SK-N-SH (cell line): Measurements from ENCODE around the gene CD300A. TPM values are rescaled to one million over a fixed set of nuclear protein-coding genes. Genes with fewer than 3 reads are reported as not detected.

ENCODE experiments used
- CTCF ChIA-PET: fragments of 300-600, 350-600 bp; formaldehyde crosslinking; extraction: SDS; loops from one replicate; lab custom pipeline; 2021; lab: Yijun Ruan, JAX
- POLR2A ChIA-PET: fragments of 350-600 bp; sonication (Branson Sonifier 250); formaldehyde crosslinking; extraction: SDS; loops from one replicate; lab custom pipeline; 2020; ENCODE audit warnings: antibody characterized with exemption, inconsistent platforms; lab: Yijun Ruan, JAX
- DNase-seq: peaks from one replicate; pipeline ENCODE4 v3.0.0; 2012
- H2AFZ ChIP-seq: fragments of 200-600 bp; sonication (generic); 2 replicates; pipeline ENCODE4 v1.8.1; 2016; ENCODE audit warnings: antibody characterized with exemption, mild to moderate bottlenecking, low read depth
- H3F3A ChIP-seq: fragments of 200-600 bp; sonication (generic); replicated peaks from 2 replicates; pipeline ENCODE3; 2016; ENCODE audit warnings: antibody characterized with exemption, mild to moderate bottlenecking; ENCODE audit not compliant: insufficient read depth
- H3K27ac ChIP-seq, 2 experiments: fragments of 200-500 bp in 1 of 2; fragments of 200-600 bp in 1 of 2; sonication (Bioruptor generic) in 1 of 2; sonication (generic), shearing (Covaris generic) in 1 of 2; 2 replicates each; pipeline versions ENCODE4 v1.5.1 to v1.6.1; 2014 to 2016; ENCODE audit warnings: low read depth in 2 of 2, inconsistent platforms in 1 of 2, low read length in 1 of 2, mild to moderate bottlenecking in 1 of 2, mixed read lengths in 1 of 2
- H3K27me3 ChIP-seq: fragments of 200-600 bp; sonication (generic), shearing (Covaris generic); 2 replicates; pipeline ENCODE4 v1.6.1; 2016; ENCODE audit warnings: mixed run types; ENCODE audit not compliant: insufficient read depth
- H3K36me3 ChIP-seq, 2 experiments: fragments of 200-500 bp in 1 of 2; fragments of 200-600 bp in 1 of 2; sonication (Bioruptor generic) in 1 of 2; sonication (generic) in 1 of 2; replicated peaks in 1 of 2; 2 replicates each; pipeline versions ENCODE3 to v1.5.1; 2014 to 2016; ENCODE audit warnings: low read length in 1 of 2, mild to moderate bottlenecking in 1 of 2; ENCODE audit not compliant: insufficient read depth in 2 of 2, control insufficient read depth in 1 of 2
- H3K4me1 ChIP-seq, 2 experiments: fragments of 200-500 bp in 1 of 2; fragments of 200-600 bp in 1 of 2; sonication (Bioruptor generic) in 1 of 2; sonication (generic), shearing (Covaris generic) in 1 of 2; 2 replicates each; pipeline versions ENCODE4 v1.5.1 to v1.6.1; 2014 to 2016; ENCODE audit warnings: low read depth in 1 of 2, low read length in 1 of 2, mixed run types in 1 of 2; ENCODE audit not compliant: insufficient read depth in 2 of 2, control insufficient read depth in 1 of 2
- H3K4me2 ChIP-seq: fragments of 200-600 bp; sonication (generic), shearing (Covaris generic); 2 replicates; pipeline ENCODE4 v1.6.1; 2017; ENCODE audit warnings: mixed run types
- H3K4me3 ChIP-seq, 2 experiments: fragments of 200-500 bp in 1 of 2; fragments of 200-600 bp in 1 of 2; sonication (Bioruptor generic) in 1 of 2; sonication (generic), shearing (Covaris generic) in 1 of 2; 2 replicates each; pipeline versions ENCODE4 v1.5.1 to v1.8.1; 2014 to 2016; ENCODE audit warnings: low read depth in 2 of 2, inconsistent platforms in 1 of 2, low read length in 1 of 2, mild to moderate bottlenecking in 1 of 2, mixed read lengths in 1 of 2, moderate library complexity in 1 of 2
- H3K79me2 ChIP-seq: fragments of 200-600 bp; sonication (generic); 2 replicates; pipeline ENCODE4 v1.8.1; 2017; ENCODE audit warnings: mild to moderate bottlenecking; ENCODE audit not compliant: insufficient read depth
- H3K9ac ChIP-seq: fragments of 200-600 bp; sonication (generic); 2 replicates; pipeline ENCODE4 v1.6.1; 2017; ENCODE audit warnings: mixed run types
- H3K9me2 ChIP-seq: fragments of 200-600 bp; sonication (generic); 2 replicates; pipeline ENCODE4 v1.6.1; 2017; ENCODE audit warnings: mixed run types
- H3K9me3 ChIP-seq: fragments of 200-600 bp; sonication (generic); 2 replicates; pipeline ENCODE4 v1.6.1; 2017; ENCODE audit warnings: mixed run types, mild to moderate bottlenecking, moderate library complexity
- H4K20me1 ChIP-seq: fragments of 200-600 bp; sonication (generic); 2 replicates; pipeline ENCODE4 v1.6.1; 2017; ENCODE audit warnings: mild to moderate bottlenecking, mixed run types; ENCODE audit not compliant: insufficient read depth
- ELF1 ChIP-seq: IDR thresholded peaks from 2 replicates; pipeline ENCODE4 v1.4.0; 2012
- EZH2phosphoT487 ChIP-seq: fragments of 200-600 bp; sonication (generic); IDR thresholded peaks from 2 replicates; pipeline ENCODE4 v1.6.1; 2017; ENCODE audit warnings: low read depth, mixed run types, mild to moderate bottlenecking, antibody characterized with exemption, moderate library complexity, borderline replicate concordance
- FOSL2 ChIP-seq: IDR thresholded peaks from 2 replicates; pipeline ENCODE4 v1.4.0; 2012; ENCODE audit warnings: low read depth, mild to moderate bottlenecking, moderate library complexity, borderline replicate concordance
- IRF3 ChIP-seq: fragments of 150-350 bp; IDR thresholded peaks from 2 replicates; pipeline ENCODE4 v1.6.1; 2016; ENCODE audit warnings: mild to moderate bottlenecking, low read depth, low read length
- JUND ChIP-seq: IDR thresholded peaks from 2 replicates; pipeline ENCODE4 v1.4.0; 2012
- RAD21 ChIP-seq: IDR thresholded peaks from 2 replicates; pipeline ENCODE4 v1.6.1; 2012; ENCODE audit warnings: mild to moderate bottlenecking, low read length
- RXRA ChIP-seq: IDR thresholded peaks from 2 replicates; pipeline ENCODE4 v1.4.0; 2012; ENCODE audit warnings: low read depth, mild to moderate bottlenecking, borderline replicate concordance
- TEAD4 ChIP-seq: IDR thresholded peaks from 2 replicates; pipeline ENCODE4 v1.4.0; 2012; ENCODE audit warnings: mild to moderate bottlenecking, borderline replicate concordance; ENCODE audit not compliant: insufficient read depth
- WGBS: methylation state at CpG from one replicate; pipeline ENCODE4 v1.1.6; 2017; ENCODE audit warnings: low lambda C conversion rate; 5-methylcytosine and 5-hydroxymethylcytosine counted together
- polyA plus RNA-seq, 3 experiments: library from polyadenylated mRNA; depleted of rRNA; stranded (reverse); fragments of >200 nt; gene quantifications; 2 replicates each; pipeline ENCODE4 v1.2.3, GENCODE V29; 2012
- TF ChIP-seq, protein P1 (sequence below): fragments of 200-600 bp; sonication (generic); IDR thresholded peaks from 2 replicates; pipeline ENCODE4 v1.6.1; 2017; ENCODE audit warnings: antibody characterized with exemption, mild to moderate bottlenecking, moderate library complexity

The CD300A gene
- polyA plus RNA-seq, 1 of the 3 experiments (the other 2 are of a cell fraction): not detected

DNA sequence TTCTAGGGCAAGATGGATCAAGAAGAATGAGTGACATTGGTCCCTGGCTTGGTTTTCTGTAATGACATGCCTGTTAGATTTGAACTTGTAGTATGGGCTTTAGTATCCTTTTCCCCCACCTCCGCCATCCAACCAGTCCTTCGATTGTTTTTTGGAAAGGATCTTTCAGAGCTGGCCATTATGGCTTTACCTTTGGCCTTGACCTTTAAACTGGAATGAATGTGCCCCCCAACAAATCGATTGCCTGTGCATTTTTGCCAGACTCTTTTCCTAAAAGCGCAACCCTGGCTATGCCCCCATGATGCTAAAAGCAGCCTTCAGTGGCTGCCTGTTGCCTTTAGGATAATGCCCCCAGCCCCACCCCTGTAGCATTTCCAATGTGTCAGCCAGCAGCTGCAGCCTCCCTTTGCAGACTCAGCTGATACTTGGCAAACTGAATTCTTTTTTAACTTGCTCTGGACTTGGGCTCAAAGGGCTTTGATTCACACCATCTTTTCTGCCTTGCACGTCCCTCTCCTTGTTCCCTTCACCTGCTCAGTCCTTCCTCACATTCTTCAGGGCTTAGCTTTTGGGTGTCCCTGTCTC, 30.6 kb upstream of the CD300A start:
- POLR2A ChIA-PET: no interaction called here
- 28% methylated on average over 5 of the region's 5 CpGs for WGBS

GRCh38 chr17:74437702-74438101, 28.7 kb upstream of the CD300A start:
- H3K79me2 ChIP-seq: no peaks in the 10 kb centered on the region
- no peak overlapping the region for H3K4me2 ChIP-seq
- no peaks in the 10 kb centered on the region for H4K20me1 ChIP-seq
- TF ChIP-seq JUND (no peak), RAD21 (peak; percentile 55)
- TF ChIP-seq, protein P1, sequence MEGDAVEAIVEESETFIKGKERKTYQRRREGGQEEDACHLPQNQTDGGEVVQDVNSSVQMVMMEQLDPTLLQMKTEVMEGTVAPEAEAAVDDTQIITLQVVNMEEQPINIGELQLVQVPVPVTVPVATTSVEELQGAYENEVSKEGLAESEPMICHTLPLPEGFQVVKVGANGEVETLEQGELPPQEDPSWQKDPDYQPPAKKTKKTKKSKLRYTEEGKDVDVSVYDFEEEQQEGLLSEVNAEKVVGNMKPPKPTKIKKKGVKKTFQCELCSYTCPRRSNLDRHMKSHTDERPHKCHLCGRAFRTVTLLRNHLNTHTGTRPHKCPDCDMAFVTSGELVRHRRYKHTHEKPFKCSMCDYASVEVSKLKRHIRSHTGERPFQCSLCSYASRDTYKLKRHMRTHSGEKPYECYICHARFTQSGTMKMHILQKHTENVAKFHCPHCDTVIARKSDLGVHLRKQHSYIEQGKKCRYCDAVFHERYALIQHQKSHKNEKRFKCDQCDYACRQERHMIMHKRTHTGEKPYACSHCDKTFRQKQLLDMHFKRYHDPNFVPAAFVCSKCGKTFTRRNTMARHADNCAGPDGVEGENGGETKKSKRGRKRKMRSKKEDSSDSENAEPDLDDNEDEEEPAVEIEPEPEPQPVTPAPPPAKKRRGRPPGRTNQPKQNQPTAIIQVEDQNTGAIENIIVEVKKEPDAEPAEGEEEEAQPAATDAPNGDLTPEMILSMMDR: peak; percentile 67
- H3K9me3 ChIP-seq: peaks cover 10% of the 10 kb centered on the region; the same call in 1 of the 2 replicates
- no peak overlapping the region for H3K9ac ChIP-seq
- no peak overlapping the region for H3K27ac ChIP-seq
- no peaks in the 10 kb centered on the region for H3K9me2 ChIP-seq
- CTCF ChIA-PET: interaction anchor here (0.6 to 6.3 kb wide), 16 partner anchors 9 to 299 kb away, joined by 3 to 39 read pairs (median 4); partner anchors contain the start of gene GPR142
- no peaks in the 10 kb centered on the region for H3K27me3 ChIP-seq
- no peak overlapping the region for H3K4me3 ChIP-seq
- no peaks in the 10 kb centered on the region; a peak in 1 of 4 replicates for H3K4me1 ChIP-seq
- POLR2A ChIA-PET: no interaction called here
- no peak overlapping the region for H2AFZ ChIP-seq
- H3K36me3 ChIP-seq: no peaks in the 10 kb centered on the region
- DNase-seq: peak; percentile 68
- WGBS: 42% methylated on average over 3 of the region's 3 CpGs
- peaks cover 3% of the 10 kb centered on the region for H3F3A ChIP-seq

More for the DNA sequence above, 30.6 kb upstream of the CD300A start:
- H3K4me2 ChIP-seq: no peak overlapping the region
- DNase-seq: no peak
- TF ChIP-seq TEAD4 (no peak), FOSL2 (no peak), IRF3 (no peak), ELF1 (no peak), EZH2phosphoT487 (no peak), RXRA (no peak)
- H3F3A ChIP-seq: peaks cover 3% of the 10 kb centered on the region
- no peaks in the 10 kb centered on the region for H4K20me1 ChIP-seq
- no peaks in the 10 kb centered on the region for H3K79me2 ChIP-seq
- no peak overlapping the region for H3K4me3 ChIP-seq
- CTCF ChIA-PET: interaction anchor here (0.6 to 6.3 kb wide), 7 partner anchors 13 to 68 kb away, joined by 3 to 39 read pairs (median 19); partner anchors contain the start of gene GPR142
- H3K9me3 ChIP-seq: peaks cover 10% of the 10 kb centered on the region; the same call in 1 of the 2 replicates
- no peaks in the 10 kb centered on the region for H3K36me3 ChIP-seq
- H3K27ac ChIP-seq: no peak overlapping the region
- H2AFZ ChIP-seq: no peak overlapping the region
- no peak overlapping the region for H3K9ac ChIP-seq
- H3K27me3 ChIP-seq: no peaks in the 10 kb centered on the region
- peaks cover 0 to 11% of the 10 kb centered on the region in 2 experiments; a peak in 1 of 4 replicates for H3K4me1 ChIP-seq
- no peaks in the 10 kb centered on the region for H3K9me2 ChIP-seq
